ENCODE data around the gene PPM1G. TPM values are rescaled to one million over a fixed set of nuclear protein-coding genes. Genes with fewer than 3 reads are reported as not detected.

The PPM1G gene
- total and polyA plus RNA-seq, 7 donors: 44.0 to 167 (median 83.4) TPM

- 97 to 98% (median 98%) methylated on average over 33 of the region's 33 CpGs for WGBS, 3 donors
Observed at GRCh38 chr2:27393225-27393624, 16.2 kb downstream of the PPM1G start.

DNA sequence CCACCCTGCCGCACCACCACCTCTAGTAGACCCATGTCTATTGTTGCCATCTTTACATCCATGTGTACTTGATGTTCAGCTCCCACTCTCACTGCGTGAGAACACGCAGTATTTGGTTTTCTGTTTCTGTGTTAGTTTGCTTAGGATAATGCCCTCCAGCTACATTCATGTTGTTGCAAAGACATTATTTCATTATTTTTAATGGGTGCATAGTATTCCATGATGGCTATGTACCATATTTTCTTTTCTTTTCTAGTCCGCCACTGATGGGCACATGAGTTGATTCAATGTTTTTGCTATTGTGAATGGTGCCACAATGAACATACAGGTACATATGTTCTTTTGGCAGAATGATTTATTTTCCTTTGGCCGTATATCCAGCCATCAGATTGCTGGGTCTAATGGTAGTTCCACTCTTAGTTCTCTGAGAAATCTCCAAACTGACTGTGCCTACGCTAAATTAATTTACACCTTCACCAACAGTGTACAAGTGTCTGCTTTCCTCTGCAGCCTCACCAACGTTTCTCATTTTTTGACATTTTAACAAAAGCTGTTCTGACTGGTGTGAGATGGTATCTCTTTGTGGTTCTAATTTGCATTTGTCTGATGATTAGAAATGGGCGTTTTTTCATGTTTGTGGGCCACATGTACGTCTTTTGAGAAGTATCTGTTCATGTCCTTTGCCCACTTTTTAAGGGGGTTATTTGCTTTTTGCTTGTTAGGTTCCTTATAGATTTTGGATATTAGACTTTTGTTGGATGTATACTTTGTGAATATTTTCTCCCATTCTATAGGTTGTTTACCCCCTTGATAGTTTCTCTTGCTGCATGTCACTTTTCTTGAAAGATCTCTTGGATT, 18.3 kb downstream of the PPM1G start:
- ATAC-seq (no peak), DNase-seq (no peak)
- no peak for TF ChIP-seq CTCF (IDR thresholded peaks at IDR 0.05)
- Histone ChIP-seq H3K27ac (no peak overlapping the region), H3K27me3 (ENCODE audit: insufficient read depth in 3 of 3, low read length in 2 of 3) (no peaks in the 10 kb centered on the region), H3K9me3 (no peaks in the 10 kb centered on the region), H3K36me3 (ENCODE audit: insufficient read depth in 1 of 2, low read depth in 1 of 2) (peaks cover 3 to 19% of the 10 kb centered on the region in 2 donors), H3K4me1 (no peaks in the 10 kb centered on the region), H3K4me3 (no peak overlapping the region)
- intact Hi-C loops (cut with DNase I): no loop called here
- 93 to 95% (median 94%) methylated on average over 9 of the region's 9 CpGs for WGBS, 3 donors

More at GRCh38 chr2:27393225-27393624, 16.2 kb downstream of the PPM1G start:
- no peak for ATAC-seq
- DNase-seq: no peak
- intact Hi-C loops (cut with DNase I): no loop called here
- Histone ChIP-seq H3K27me3 (ENCODE audit: insufficient read depth in 3 of 3, low read length in 2 of 3) (no peaks in the 10 kb centered on the region), H3K36me3 (ENCODE audit: insufficient read depth in 1 of 2, low read depth in 1 of 2) (peaks cover 3 to 9% of the 10 kb centered on the region in 2 donors), H3K4me1 (no peaks in the 10 kb centered on the region), H3K4me3 (no peak overlapping the region), H3K27ac (no peak overlapping the region), H3K9me3 (no peaks in the 10 kb centered on the region)
- no peak for TF ChIP-seq CTCF (IDR thresholded peaks at IDR 0.05)

DNA sequence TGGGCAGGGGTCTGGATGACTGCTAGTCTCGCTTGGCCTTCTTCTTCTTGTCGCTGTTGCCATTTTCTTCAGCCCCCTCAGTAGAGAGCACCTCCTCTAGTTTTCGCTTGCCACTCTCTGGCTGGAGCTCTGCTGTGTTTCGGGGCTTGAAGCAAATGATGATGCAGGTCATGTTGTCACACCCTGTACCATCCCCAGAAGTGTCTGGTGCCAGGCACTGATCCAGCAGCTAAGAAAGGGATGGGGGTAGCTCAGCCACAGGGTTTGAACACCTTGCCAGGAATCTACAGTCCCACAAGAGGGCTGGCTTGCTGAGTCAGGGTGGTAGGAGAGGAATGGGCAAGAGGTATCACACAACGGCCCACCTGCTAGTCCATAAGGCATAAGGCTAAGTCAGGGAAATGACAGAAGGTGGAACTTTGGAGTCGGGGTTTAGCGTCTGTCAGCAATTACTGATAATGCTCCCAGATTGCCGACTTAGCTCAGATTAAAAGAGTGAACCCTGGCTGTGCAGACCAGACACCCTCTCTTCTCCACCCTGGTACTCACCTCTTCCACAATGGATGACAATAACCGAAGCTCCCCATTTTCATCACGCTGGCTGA, 27.7 kb downstream of the PPM1G start:
- Histone ChIP-seq H3K4me3 (peak overlapping the region; percentile 82), H3K27me3 (ENCODE audit: insufficient read depth in 3 of 3, low read length in 2 of 3) (no peaks in the 10 kb centered on the region), H3K36me3 (ENCODE audit: insufficient read depth in 1 of 2, low read depth in 1 of 2) (peaks cover 4 to 77% of the 10 kb centered on the region in 2 donors), H3K9me3 (no peaks in the 10 kb centered on the region), H3K27ac (peak overlapping the region; percentile 96), H3K4me1 (peaks cover 11% of the 10 kb centered on the region)
- TF ChIP-seq CTCF (IDR thresholded peaks at IDR 0.05): no peak
- ATAC-seq (no peak), DNase-seq (no peak)
- intact Hi-C loops (cut with DNase I): no loop called here
- 88 to 93% (median 91%) methylated on average over 10 of the region's 10 CpGs for WGBS, 3 donors

- Histone ChIP-seq H3K9me3 (no peaks in the 10 kb centered on the region), H3K36me3 (ENCODE audit: insufficient read depth in 1 of 2, low read depth in 1 of 2) (peaks cover 7 to 77% of the 10 kb centered on the region in 2 donors), H3K4me1 (peaks cover 11% of the 10 kb centered on the region), H3K27me3 (ENCODE audit: insufficient read depth in 3 of 3, low read length in 2 of 3) (no peaks in the 10 kb centered on the region), H3K27ac (peak within 1 kb of the TSS; percentile 96), H3K4me3 (peak within 1 kb of the TSS; percentile 82)
- WGBS, 3 donors: 4 to 11% (median 7%) methylated on average over 57 to 67 of the region's 67 CpGs
- intact Hi-C loops (cut with DNase I): no loop called here
- ATAC-seq (peak; percentile 91 to 93 (median 92)), DNase-seq (peak; percentile 98 to 99)
- TF ChIP-seq CTCF (IDR thresholded peaks at IDR 0.05): no peak
Observed at GRCh38 chr2:27380626-27381545, 28.5 kb downstream of the PPM1G start, which contains the start of gene ZNF513. TSS of gene ZNF513 (minus strand) at chr2:27380734. CDS start at chr2:27380526, 208 bp downstream.
